Ascending aorta (tissue), 2 donors: ENCODE measurements around the gene CLSTN1. TPM values are rescaled to one million over a fixed set of nuclear protein-coding genes. Genes with fewer than 3 reads are reported as not detected.
"Not testable (repeated sequence)": the region's sequence is repeated elsewhere in the genome, so short reads cannot be mapped to it uniquely, and the experiment has no call there.

Experiments
- DNase-seq, 2 donors: peaks; one replicate each; pipeline ENCODE4 v3.0.0-alpha.2; 2019; ENCODE audit warnings: low spot score in 2 of 2
- H3K27ac ChIP-seq, 2 donors: fragments of 200-600 bp; sonication (generic); one replicate each; pipeline ENCODE4 v1.5.1; 2016 to 2017; ENCODE audit warnings: mild to moderate bottlenecking in 1 of 2
- H3K27me3 ChIP-seq: fragments of 200-600 bp; sonication (generic); one replicate; pipeline ENCODE4 v1.5.1; 2017
- H3K36me3 ChIP-seq, 2 donors: fragments of 200-600 bp; sonication (generic); one replicate each; pipeline ENCODE4 v1.5.1; 2016
- H3K4me1 ChIP-seq, 2 donors: fragments of 200-600 bp; sonication (generic); one replicate each; pipeline ENCODE4 v1.5.1; 2016 to 2017; ENCODE audit warnings: mild to moderate bottlenecking in 1 of 2
- H3K4me3 ChIP-seq, 2 donors: fragments of 200-600 bp; sonication (generic); one replicate each; pipeline ENCODE4 v1.5.1; 2016 to 2017; ENCODE audit warnings: mild to moderate bottlenecking in 1 of 2
- H3K9me3 ChIP-seq, 2 donors: fragments of 200-600 bp; sonication (generic); one replicate each; pipeline ENCODE4 v1.5.1; 2016
- CTCF ChIP-seq, 3 experiments: fragments of 200-600 bp in 2 of 3; fragments of 450-650 bp in 1 of 3; sonication (generic) in 2 of 3; IDR thresholded peaks; one replicate each; pipeline ENCODE4 v1.5.1; 2016 to 2019; ENCODE audit warnings: antibody characterized with exemption in 3 of 3, mild to moderate bottlenecking in 1 of 3, moderate library complexity in 1 of 3
- intact Hi-C: fragments of 100-400 bp; cut with DNase I; formaldehyde crosslinking; loops from one replicate; pipeline ENCODE4 v1.15.1; 2023
- total RNA-seq: library from RNA; depleted of rRNA; stranded (reverse); fragments of >200 nt; gene quantifications from one replicate; pipeline ENCODE4 v1.1.0, GENCODE V29; 2016

The CLSTN1 gene
- total RNA-seq, 1 donor from 2014 or later = 84.6 TPM

- no peak for DNase-seq
- H3K4me3 ChIP-seq = no peak overlapping the region
- no peaks in the 10 kb centered on the region for H3K9me3 ChIP-seq
- no peak for TF ChIP-seq CTCF (IDR thresholded peaks at IDR 0.05)
- peaks cover 4 to 20% of the 10 kb centered on the region in 2 donors for H3K4me1 ChIP-seq
- intact Hi-C loops = no loop called here
- H3K27ac ChIP-seq = no peak overlapping the region
- H3K27me3 ChIP-seq = no peaks in the 10 kb centered on the region
- H3K36me3 ChIP-seq = no peaks in the 10 kb centered on the region
Observed at GRCh38 chr1:9794081-9794480, 29.7 kb downstream of the CLSTN1 start.

- TF ChIP-seq CTCF (IDR thresholded peaks at IDR 0.05) = no peak
- Histone ChIP-seq H3K9me3 (no peaks in the 10 kb centered on the region), H3K36me3 (no peaks in the 10 kb centered on the region), H3K27ac (no peak overlapping the region), H3K27me3 (no peaks in the 10 kb centered on the region), H3K4me1 (peaks cover 0 to 14% of the 10 kb centered on the region in 2 donors), H3K4me3 (no peak overlapping the region)
- DNase-seq = no peak
- intact Hi-C loops = no loop called here
Observed at GRCh38 chr1:9793291-9793690, 30.5 kb downstream of the CLSTN1 start.

GRCh38 chr1:9792156-9793042 lies 31.4 kb downstream of the CLSTN1 start:
- no peak overlapping the region for H3K27ac ChIP-seq
- no peak for TF ChIP-seq CTCF (IDR thresholded peaks at IDR 0.05)
- H3K27me3 ChIP-seq = no peaks in the 10 kb centered on the region
- H3K9me3 ChIP-seq = no peaks in the 10 kb centered on the region
- H3K4me3 ChIP-seq = no peak overlapping the region
- H3K4me1 ChIP-seq = peaks cover 0 to 9% of the 10 kb centered on the region in 2 donors
- DNase-seq = no peak
- no peaks in the 10 kb centered on the region for H3K36me3 ChIP-seq
- intact Hi-C loops = no loop called here

GRCh38 chr1:9789700-9790099 lies 34.1 kb downstream of the CLSTN1 start:
- not testable (repeated sequence) for H3K4me1 ChIP-seq

GRCh38 chr1:9787702-9788101 lies 36.1 kb downstream of the CLSTN1 start:
- H3K27ac ChIP-seq = no peak overlapping the region
- DNase-seq = no peak
- no peaks in the 10 kb centered on the region for H3K4me1 ChIP-seq
- no peak overlapping the region for H3K4me3 ChIP-seq
- no peaks in the 10 kb centered on the region for H3K27me3 ChIP-seq
- H3K9me3 ChIP-seq = no peaks in the 10 kb centered on the region
- no peak for TF ChIP-seq CTCF (IDR thresholded peaks at IDR 0.05)
- intact Hi-C loops = no loop called here
- H3K36me3 ChIP-seq = no peaks in the 10 kb centered on the region

More at GRCh38 chr1:9789700-9790099, 34.1 kb downstream of the CLSTN1 start:
- DNase-seq, intact Hi-C loops, H3K36me3 ChIP-seq, H3K9me3 ChIP-seq, H3K4me3 ChIP-seq, H3K27me3 ChIP-seq, H3K27ac ChIP-seq: not testable (repeated sequence)

- Histone ChIP-seq H3K4me1 (no peaks in the 10 kb centered on the region), H3K36me3 (no peaks in the 10 kb centered on the region), H3K27me3 (no peaks in the 10 kb centered on the region), H3K4me3 (no peak overlapping the region), H3K9me3 (no peaks in the 10 kb centered on the region), H3K27ac (no peak overlapping the region)
- intact Hi-C loops = no loop called here
- DNase-seq = no peak
- TF ChIP-seq CTCF (IDR thresholded peaks at IDR 0.05) = no peak
Observed at GRCh38 chr1:9785406-9785805, 38.4 kb downstream of the CLSTN1 start.
